GM12872 (cell line): ENCODE results near the gene EIF4G1.

ENCODE experiments used
- TF ChIP-seq, protein P1 (sequence below): IDR thresholded peaks from 3 replicates; pipeline ENCODE4 v1.5.1; 2011; ENCODE audit warnings: low read depth, mild to moderate bottlenecking, low read length, moderate library complexity; ENCODE audit not compliant: insufficient read depth

The EIF4G1 gene

DNA sequence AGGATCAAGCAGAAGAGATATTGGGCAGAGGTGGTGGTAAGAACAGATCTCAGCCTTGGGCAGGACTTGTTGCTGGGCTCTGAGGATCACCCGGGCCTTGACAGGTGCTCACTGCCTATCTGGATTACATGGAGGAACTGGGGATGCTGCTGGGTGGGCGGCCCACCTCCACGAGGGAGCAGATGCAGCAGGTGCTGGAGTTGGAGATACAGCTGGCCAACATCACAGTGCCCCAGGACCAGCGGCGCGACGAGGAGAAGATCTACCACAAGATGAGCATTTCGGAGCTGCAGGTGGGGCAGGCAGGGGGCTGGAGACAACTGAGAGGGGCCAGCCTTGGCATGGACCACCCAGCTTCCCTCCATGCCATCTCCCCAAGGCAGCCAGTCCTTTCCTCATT lies 30.7 kb upstream of the EIF4G1 start:
- TF ChIP-seq, protein P1, sequence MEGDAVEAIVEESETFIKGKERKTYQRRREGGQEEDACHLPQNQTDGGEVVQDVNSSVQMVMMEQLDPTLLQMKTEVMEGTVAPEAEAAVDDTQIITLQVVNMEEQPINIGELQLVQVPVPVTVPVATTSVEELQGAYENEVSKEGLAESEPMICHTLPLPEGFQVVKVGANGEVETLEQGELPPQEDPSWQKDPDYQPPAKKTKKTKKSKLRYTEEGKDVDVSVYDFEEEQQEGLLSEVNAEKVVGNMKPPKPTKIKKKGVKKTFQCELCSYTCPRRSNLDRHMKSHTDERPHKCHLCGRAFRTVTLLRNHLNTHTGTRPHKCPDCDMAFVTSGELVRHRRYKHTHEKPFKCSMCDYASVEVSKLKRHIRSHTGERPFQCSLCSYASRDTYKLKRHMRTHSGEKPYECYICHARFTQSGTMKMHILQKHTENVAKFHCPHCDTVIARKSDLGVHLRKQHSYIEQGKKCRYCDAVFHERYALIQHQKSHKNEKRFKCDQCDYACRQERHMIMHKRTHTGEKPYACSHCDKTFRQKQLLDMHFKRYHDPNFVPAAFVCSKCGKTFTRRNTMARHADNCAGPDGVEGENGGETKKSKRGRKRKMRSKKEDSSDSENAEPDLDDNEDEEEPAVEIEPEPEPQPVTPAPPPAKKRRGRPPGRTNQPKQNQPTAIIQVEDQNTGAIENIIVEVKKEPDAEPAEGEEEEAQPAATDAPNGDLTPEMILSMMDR = no peak

DNA sequence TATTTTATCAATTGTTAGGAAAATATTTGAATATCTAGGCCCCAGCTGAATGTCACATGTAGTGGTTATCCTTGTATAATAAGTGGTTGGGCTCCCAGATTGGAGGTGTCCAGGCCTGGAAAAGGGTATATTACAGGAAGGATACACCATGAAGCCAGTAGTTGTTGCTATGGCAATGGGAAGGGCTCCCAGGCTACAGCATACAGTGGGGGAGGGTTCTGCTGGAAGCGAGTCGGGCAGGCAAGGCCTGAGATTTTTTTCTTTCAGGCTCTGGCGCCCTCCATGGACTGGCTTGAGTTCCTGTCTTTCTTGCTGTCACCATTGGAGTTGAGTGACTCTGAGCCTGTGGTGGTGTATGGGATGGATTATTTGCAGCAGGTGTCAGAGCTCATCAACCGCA lies 29.7 kb upstream of the EIF4G1 start:
- TF ChIP-seq, protein P1 = peak; percentile 40; the same call in 2 of the 3 replicates

DNA sequence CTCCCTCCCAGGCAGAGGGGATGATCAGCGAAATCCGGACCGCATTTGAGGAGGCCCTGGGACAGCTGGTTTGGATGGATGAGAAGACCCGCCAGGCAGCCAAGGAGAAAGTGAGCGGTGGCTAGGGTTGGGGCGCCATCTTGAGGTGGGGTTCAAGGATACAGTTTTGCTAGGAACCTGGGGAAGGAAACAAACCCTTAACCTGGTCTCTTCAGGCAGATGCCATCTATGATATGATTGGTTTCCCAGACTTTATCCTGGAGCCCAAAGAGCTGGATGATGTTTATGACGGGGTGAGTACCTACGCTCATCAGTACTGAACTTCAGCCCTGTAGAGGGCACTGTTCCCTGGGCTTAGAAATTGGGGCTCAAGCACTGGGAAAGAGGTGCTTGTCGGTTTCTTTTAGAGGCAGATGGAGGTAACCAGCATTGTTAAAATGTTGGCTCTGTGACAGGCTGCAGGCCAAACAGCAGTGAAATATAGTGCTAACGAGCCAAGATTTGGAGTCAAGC lies 24.9 kb upstream of the EIF4G1 start:
- TF ChIP-seq, protein P1 = peak; percentile 73

DNA sequence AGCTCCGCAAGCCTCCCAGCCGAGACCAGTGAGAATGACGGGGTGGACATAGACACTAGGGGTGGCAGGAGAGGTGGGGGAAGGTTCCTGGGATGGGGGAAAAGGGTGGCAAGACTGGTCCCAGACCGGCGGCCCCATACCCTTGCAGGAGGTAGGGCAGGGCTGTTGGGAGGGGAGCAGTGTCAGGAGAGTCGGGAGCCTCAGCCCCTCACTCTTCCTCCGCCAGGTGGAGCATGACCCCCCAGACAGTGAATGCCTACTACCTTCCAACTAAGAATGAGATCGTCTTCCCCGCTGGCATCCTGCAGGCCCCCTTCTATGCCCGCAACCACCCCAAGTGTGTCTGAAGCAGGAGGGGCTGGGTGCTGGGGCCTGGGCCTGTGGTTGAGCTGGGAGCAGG lies 24.1 kb upstream of the EIF4G1 start:
- TF ChIP-seq, protein P1 = no peak

DNA sequence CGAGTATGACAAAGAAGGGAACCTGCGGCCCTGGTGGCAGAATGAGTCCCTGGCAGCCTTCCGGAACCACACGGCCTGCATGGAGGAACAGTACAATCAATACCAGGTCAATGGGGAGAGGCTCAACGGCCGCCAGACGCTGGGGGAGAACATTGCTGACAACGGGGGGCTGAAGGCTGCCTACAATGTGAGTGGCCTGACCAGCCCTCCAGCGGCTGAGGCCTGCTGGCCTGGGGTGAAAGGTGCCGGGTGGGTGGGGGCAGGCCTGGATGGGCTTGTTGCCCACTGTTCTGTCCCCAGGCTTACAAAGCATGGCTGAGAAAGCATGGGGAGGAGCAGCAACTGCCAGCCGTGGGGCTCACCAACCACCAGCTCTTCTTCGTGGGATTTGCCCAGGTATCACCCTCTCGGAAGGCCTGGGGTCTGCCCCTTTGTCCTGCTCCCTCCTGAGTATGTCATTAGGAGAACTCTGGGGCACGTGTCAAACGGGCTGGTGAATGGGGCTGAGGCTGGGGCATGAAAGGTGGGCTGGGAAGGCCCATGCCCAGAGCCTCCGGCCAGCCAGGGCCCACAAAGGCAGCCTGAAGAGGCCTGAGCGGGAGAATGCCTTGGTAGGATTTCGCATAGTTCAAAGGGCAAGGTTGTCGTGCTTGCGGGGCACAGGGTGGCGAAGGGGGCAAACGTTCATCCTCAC lies 23.2 kb upstream of the EIF4G1 start:
- TF ChIP-seq, protein P1 = no peak

DNA sequence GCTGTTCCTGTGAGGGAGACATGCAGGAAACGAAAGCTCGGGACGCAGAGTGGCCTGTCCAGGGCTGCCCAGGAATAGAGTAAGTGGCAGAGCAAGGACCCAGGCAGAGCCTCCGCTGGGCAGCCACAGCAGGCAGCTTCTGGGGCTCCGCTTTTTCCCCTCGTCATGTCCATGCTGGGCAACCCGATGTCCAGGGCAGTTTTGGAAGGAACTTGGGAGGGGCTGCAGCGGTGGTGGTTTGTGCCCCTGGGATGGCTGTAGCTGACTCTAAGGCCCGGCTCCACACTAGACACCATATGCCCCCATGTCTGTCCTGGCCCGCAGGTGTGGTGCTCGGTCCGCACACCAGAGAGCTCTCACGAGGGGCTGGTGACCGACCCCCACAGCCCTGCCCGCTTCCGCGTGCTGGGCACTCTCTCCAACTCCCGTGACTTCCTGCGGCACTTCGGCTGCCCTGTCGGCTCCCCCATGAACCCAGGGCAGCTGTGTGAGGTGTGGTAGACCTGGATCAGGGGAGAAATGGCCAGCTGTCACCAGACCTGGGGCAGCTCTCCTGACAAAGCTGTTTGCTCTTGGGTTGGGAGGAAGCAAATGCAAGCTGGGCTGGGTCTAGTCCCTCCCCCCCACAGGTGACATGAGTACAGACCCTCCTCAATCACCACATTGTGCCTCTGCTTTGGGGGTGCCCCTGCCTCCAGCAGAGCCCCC lies 22.5 kb upstream of the EIF4G1 start:
- TF ChIP-seq, protein P1 = no peak

DNA sequence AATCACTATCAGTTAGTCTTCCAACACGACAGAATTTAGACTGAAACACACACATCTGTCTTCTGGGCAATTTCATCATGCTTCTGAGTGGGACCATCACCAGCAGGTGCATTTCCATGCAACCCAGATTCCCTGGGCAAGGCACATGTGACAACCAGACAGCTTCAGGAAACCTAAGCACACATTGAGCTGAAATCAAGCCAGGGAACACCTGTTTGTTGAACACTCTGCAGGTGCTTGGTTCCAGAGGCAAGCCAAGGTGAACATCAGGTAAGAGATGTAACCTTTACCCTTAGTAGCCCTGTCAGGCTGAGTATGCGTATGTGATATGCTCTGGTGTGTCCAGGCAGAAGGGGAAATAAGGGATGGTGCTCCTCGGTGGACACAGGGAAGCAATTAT lies 18.6 kb upstream of the EIF4G1 start:
- TF ChIP-seq, protein P1 = no peak
